Rectal smooth muscle tissue (tissue), 1 donor: ENCODE measurements around the gene STRN4.

ENCODE experiments used
- H3K27ac ChIP-seq: one replicate; pipeline ENCODE4 v1.7.0; 2013; ENCODE audit warnings: low read depth, low read length, inconsistent platforms
- H3K27me3 ChIP-seq: one replicate; pipeline ENCODE4 v1.7.0; 2013; ENCODE audit warnings: low read length; ENCODE audit not compliant: control insufficient read depth, insufficient read depth
- H3K36me3 ChIP-seq: one replicate; pipeline ENCODE4 v1.7.0; 2013; ENCODE audit warnings: low read length; ENCODE audit not compliant: control insufficient read depth, insufficient read depth
- H3K4me1 ChIP-seq: one replicate; pipeline ENCODE4 v1.7.0; 2013; ENCODE audit warnings: low read length; ENCODE audit not compliant: control insufficient read depth, insufficient read depth
- H3K4me3 ChIP-seq: one replicate; pipeline ENCODE4 v1.7.0; 2013; ENCODE audit warnings: low read length
- H3K9ac ChIP-seq: one replicate; pipeline ENCODE4 v1.7.0; 2013; ENCODE audit warnings: low read length

STRN4 gene

DNA sequence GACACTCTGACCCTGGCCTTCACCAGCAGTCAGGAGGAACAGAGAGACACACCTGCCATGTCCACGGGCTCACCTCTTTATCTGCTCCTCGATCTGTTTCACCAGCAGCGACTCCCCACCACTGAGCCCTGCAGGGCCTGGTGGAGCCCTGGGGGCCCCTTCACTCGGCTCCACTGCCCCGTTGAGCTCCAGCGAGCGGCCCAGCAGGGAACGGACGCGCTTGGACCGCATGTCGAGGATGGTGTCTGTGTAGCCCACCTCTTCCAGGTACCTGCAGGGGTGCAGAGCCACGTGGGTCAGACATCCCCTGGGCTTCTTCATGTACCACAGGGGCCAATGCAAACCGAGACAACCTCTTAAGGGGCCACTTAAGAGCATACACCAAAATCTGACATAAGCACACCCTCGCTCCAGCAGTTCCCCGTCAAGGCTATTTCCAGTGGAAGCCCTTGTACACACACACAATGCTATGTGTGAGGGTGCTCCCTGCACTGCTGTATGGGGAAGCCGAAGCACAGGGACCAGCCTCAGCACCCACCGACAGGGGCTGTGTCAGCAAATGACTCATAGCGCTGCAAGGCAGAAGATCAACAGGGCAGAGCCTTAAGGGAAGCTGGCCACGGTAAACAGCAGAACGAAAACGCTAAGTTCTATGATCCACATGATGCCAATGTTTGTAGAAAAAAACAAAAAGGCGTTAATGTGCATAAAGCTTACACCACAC, 13.1 kb downstream of the STRN4 start:
- Histone ChIP-seq H3K36me3 (peaks cover 48% of the 10 kb centered on the region), H3K27ac (no peak overlapping the region), H3K27me3 (no peaks in the 10 kb centered on the region), H3K4me3 (no peak overlapping the region), H3K9ac (no peak overlapping the region), H3K4me1 (no peaks in the 10 kb centered on the region)

DNA sequence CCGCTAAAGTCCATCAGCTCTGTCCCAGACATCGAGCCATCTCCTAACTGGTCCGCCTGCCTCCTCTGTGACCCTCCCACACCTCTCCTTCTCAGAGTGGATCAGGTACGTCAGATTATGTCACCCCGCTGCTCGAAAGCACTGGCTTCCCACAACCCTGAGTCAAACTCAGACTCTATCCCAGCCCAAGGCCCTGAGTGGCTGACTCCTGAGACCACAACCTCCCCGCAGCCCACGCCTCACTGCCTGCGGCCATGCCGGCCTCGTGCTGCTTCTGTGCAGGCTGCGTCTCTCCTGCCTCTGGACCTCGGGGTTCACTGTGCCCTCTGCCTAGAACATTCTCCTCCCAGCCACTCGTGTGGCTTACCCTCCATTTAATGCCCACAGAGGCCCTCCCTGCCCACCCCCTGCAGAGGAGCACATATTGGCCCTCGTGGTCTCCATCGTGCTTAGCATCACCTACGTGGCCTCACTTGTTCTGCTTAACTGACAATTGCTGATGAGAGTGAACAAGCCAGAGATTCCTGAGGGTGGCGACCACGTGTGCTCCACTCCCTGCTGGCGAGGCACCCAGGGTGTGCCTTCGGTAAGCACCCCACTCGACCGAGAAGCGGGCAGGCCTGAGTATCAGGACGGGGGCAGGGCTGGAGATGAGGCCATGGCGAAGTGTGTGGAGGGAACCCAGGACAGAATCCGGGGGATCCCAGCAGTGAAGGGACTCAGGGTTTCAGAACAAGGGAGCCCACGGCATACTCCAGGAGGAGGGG, 13.9 kb downstream of the STRN4 start:
- H3K4me1 ChIP-seq = no peaks in the 10 kb centered on the region
- peaks cover 45% of the 10 kb centered on the region for H3K36me3 ChIP-seq

GRCh38 chr19:46731584-46731983, 14.7 kb downstream of the STRN4 start:
- H3K36me3 ChIP-seq = peaks cover 48% of the 10 kb centered on the region
- no peak overlapping the region for H3K9ac ChIP-seq
- H3K4me3 ChIP-seq = no peak overlapping the region
- H3K27me3 ChIP-seq = no peaks in the 10 kb centered on the region
- no peaks in the 10 kb centered on the region for H3K4me1 ChIP-seq
- no peak overlapping the region for H3K27ac ChIP-seq

More for the DNA sequence above, 13.9 kb downstream of the STRN4 start:
- H3K4me3 ChIP-seq = no peak overlapping the region
- H3K9ac ChIP-seq = no peak overlapping the region
- no peak overlapping the region for H3K27ac ChIP-seq
- H3K27me3 ChIP-seq = no peaks in the 10 kb centered on the region

- Histone ChIP-seq H3K36me3 (peaks cover 50% of the 10 kb centered on the region), H3K9ac (no peak overlapping the region), H3K27me3 (no peaks in the 10 kb centered on the region), H3K27ac (no peak overlapping the region), H3K4me3 (no peak overlapping the region), H3K4me1 (no peaks in the 10 kb centered on the region)
Observed at GRCh38 chr19:46731007-46731501, 15.2 kb downstream of the STRN4 start.

- no peak overlapping the region for H3K27ac ChIP-seq
- H3K36me3 ChIP-seq = peaks cover 52% of the 10 kb centered on the region
- H3K4me1 ChIP-seq = no peaks in the 10 kb centered on the region
Observed at GRCh38 chr19:46730595-46730994, 15.7 kb downstream of the STRN4 start.

DNA sequence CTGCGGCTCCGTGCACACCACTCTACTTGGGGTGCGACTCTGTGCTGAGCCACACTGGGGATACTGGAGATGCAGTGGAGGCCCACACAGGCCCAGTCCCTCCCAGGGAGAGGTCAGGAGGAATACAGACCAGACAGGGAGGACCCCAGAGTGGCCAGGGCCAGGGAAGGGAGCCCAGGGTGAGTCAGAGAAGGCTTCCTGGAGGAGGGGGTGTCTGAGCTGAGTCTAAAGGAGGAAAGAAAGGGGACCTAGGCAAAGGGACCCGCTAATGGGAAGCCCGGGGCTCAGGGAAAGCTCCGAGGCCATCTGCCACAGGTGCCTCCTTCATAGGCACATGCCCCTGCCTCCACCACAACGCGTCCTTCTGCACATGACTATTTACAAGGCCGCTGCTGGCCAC, 16.1 kb downstream of the STRN4 start:
- Histone ChIP-seq H3K36me3 (peaks cover 55% of the 10 kb centered on the region), H3K27me3 (no peaks in the 10 kb centered on the region), H3K4me1 (no peaks in the 10 kb centered on the region), H3K27ac (no peak overlapping the region), H3K4me3 (no peak overlapping the region), H3K9ac (no peak overlapping the region)

More at GRCh38 chr19:46730595-46730994, 15.7 kb downstream of the STRN4 start:
- Histone ChIP-seq H3K4me3 (no peak overlapping the region), H3K9ac (no peak overlapping the region), H3K27me3 (no peaks in the 10 kb centered on the region)

DNA sequence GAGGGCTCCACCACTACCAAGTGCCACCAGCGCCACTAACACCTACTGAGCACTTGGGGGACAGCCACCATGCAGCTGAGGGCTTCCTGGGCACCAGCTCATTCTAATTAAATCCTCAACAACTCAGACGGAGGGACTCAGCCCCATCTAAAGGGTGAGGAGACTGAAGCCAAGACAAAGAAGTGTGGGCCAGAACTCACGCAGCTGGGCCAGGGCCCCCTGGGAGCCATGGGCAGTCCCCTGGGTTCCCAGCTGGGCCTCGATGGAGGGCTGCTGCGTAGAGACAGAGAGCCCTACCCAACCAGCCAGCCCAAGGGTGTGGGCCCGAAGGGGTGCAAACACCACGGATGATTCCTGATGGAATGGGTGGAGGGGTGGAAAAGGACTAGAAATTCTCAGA, 16.6 kb downstream of the STRN4 start:
- Histone ChIP-seq H3K27ac (no peak overlapping the region), H3K4me3 (no peak overlapping the region), H3K36me3 (peaks cover 55% of the 10 kb centered on the region)

GRCh38 chr19:46728693-46729339, 17.4 kb downstream of the STRN4 start:
- Histone ChIP-seq H3K36me3 (peaks cover 61% of the 10 kb centered on the region), H3K4me1 (no peaks in the 10 kb centered on the region), H3K9ac (no peak overlapping the region), H3K27me3 (no peaks in the 10 kb centered on the region), H3K4me3 (no peak overlapping the region), H3K27ac (no peak overlapping the region)

More for the DNA sequence above, 16.6 kb downstream of the STRN4 start:
- Histone ChIP-seq H3K27me3 (no peaks in the 10 kb centered on the region), H3K4me1 (no peaks in the 10 kb centered on the region), H3K9ac (no peak overlapping the region)

DNA sequence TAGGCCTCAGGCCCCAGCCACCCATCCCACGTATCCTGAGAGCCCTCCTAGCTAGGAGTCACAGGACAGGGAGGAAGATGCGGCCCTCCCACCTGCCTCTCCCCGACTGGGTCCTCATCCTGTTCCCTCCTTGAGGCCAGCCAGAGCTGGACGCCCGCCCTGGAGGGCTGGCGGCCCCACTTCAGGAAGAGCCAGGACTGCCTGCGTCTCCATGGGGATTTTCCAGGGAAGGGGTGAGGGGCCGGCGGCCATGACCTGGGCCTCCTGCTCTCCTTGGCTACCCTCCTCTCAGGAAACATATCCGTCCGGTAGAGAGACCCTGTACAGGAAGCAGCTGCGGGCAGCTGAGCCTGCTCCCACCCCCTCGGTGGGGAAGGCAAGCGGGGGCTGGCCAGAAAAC, 18.0 kb downstream of the STRN4 start:
- no peak overlapping the region for H3K9ac ChIP-seq
- no peaks in the 10 kb centered on the region for H3K27me3 ChIP-seq
- no peaks in the 10 kb centered on the region for H3K4me1 ChIP-seq
- H3K27ac ChIP-seq = no peak overlapping the region
- no peak overlapping the region for H3K4me3 ChIP-seq
- peaks cover 57% of the 10 kb centered on the region for H3K36me3 ChIP-seq

DNA sequence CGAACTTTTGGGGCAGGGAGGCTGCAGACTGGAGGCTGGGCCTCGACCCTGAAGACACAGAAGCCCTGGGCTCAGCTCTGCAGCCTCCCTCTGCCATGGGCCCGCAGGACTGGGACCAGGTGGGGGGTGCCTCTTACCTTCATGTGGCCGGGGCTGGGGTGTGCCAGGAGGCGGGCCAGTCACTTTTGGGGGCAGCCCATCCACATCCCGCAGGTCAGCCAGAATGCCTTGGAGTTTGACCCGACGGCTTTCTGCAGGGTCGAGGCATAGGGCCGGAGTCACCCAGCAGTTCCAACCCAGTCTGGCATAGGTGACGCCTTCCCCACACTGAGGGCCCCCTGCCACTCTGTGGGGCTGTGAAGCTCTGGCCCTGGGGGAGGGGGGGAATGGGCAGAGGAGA, 18.5 kb downstream of the STRN4 start:
- Histone ChIP-seq H3K9ac (no peak overlapping the region), H3K27ac (no peak overlapping the region), H3K4me3 (no peak overlapping the region), H3K36me3 (peaks cover 57% of the 10 kb centered on the region), H3K27me3 (no peaks in the 10 kb centered on the region), H3K4me1 (no peaks in the 10 kb centered on the region)

DNA sequence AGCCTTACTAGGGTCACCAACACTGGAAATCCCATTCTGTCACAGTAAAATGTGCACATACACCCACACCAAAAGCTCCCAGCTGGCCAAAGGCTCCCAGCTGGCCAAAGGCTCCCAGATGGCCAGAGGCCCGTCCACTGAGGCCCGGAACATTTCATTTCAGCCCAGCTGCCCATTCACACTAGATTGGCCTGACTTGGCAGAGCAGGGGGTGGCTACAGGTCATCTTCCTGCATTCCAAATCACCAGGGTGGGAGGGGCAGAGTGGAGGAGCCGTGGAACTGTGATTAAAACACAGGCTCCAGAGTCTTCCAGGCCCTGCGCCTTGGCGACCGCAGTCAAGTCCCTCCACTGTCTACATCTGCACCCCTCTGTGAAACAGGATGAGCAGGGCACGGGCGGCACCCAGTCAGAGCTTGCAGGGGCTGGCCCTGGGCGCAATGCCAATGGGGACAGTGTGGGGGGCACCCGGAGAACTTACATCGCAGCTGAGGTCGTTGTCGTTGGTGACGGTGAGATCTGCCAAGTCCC, 19.2 kb downstream of the STRN4 start:
- Histone ChIP-seq H3K4me1 (no peaks in the 10 kb centered on the region), H3K4me3 (no peak overlapping the region), H3K27ac (no peak overlapping the region), H3K36me3 (peaks cover 54% of the 10 kb centered on the region), H3K27me3 (no peaks in the 10 kb centered on the region), H3K9ac (no peak overlapping the region)

GRCh38 chr19:46726551-46726950, 19.7 kb downstream of the STRN4 start:
- Histone ChIP-seq H3K27me3 (no peaks in the 10 kb centered on the region), H3K4me3 (no peak overlapping the region), H3K4me1 (no peaks in the 10 kb centered on the region), H3K9ac (no peak overlapping the region), H3K27ac (no peak overlapping the region), H3K36me3 (peaks cover 57% of the 10 kb centered on the region)
